ENCODE measurements around the gene GEN1. TPM values are rescaled to one million over a fixed set of nuclear protein-coding genes. Genes with fewer than 3 reads are reported as not detected.

The GEN1 gene
- total RNA-seq, 1 experiment from 2014 or later: 251 TPM

GRCh38 chr2:17827316-17827715 lies 73.4 kb downstream of the GEN1 start:
- no peak for DNase-seq

GRCh38 chr2:17827785-17828184 lies 73.8 kb downstream of the GEN1 start:
- no peaks in the 10 kb centered on the region for H3K9me2 ChIP-seq (replicated peaks; ENCODE audit: insufficient read depth, low read length)
- no peak overlapping the region for H3K4me2 ChIP-seq (ENCODE audit: low read depth, low read length, poor library complexity, severe bottlenecking)
- DNase-seq: no peak
- H4K20me1 ChIP-seq (ENCODE audit: insufficient read depth, low read depth, low read length): no peaks in the 10 kb centered on the region
- H2AFZ ChIP-seq (ENCODE audit: low read length): no peak overlapping the region
- H3K36me3 ChIP-seq (ENCODE audit: insufficient read depth, low read length): no peaks in the 10 kb centered on the region; the same call in 1 of the 2 replicates
- no peaks in the 10 kb centered on the region for H3K27me3 ChIP-seq (ENCODE audit: low read length)
- H3K9me3 ChIP-seq (ENCODE audit: low read length): no peaks in the 10 kb centered on the region
- H3K27ac ChIP-seq (ENCODE audit: low read length): peak overlapping the region; percentile 71; the same call in 1 of the 2 replicates
- H3K9ac ChIP-seq (ENCODE audit: low read length): no peak overlapping the region
- no peak overlapping the region for H3K4me3 ChIP-seq (ENCODE audit: low read length)
- peaks cover 75% of the 10 kb centered on the region for H3K4me1 ChIP-seq (ENCODE audit: low read length)
- H3K79me2 ChIP-seq (ENCODE audit: low read length): no peaks in the 10 kb centered on the region

More at GRCh38 chr2:17827316-17827715, 73.4 kb downstream of the GEN1 start:
- Histone ChIP-seq H3K9me2 (replicated peaks; ENCODE audit: insufficient read depth, low read length) (no peaks in the 10 kb centered on the region), H3K4me2 (ENCODE audit: low read depth, low read length, poor library complexity, severe bottlenecking) (no peak overlapping the region), H2AFZ (ENCODE audit: low read length) (no peak overlapping the region), H4K20me1 (ENCODE audit: insufficient read depth, low read depth, low read length) (no peaks in the 10 kb centered on the region), H3K27me3 (ENCODE audit: low read length) (no peaks in the 10 kb centered on the region), H3K36me3 (ENCODE audit: insufficient read depth, low read length) (no peaks in the 10 kb centered on the region; the same call in 1 of the 2 replicates), H3K79me2 (ENCODE audit: low read length) (no peaks in the 10 kb centered on the region), H3K4me1 (ENCODE audit: low read length) (peaks cover 75% of the 10 kb centered on the region), H3K27ac (ENCODE audit: low read length) (peak overlapping the region; percentile 71), H3K4me3 (ENCODE audit: low read length) (no peak overlapping the region), H3K9me3 (ENCODE audit: low read length) (no peaks in the 10 kb centered on the region), H3K9ac (ENCODE audit: low read length) (no peak overlapping the region)

GRCh38 chr2:17830053-17831034 lies 76.4 kb downstream of the GEN1 start:
- peak; percentile 87 for DNase-seq
- H3K27ac ChIP-seq (ENCODE audit: low read length): no peak overlapping the region
- no peaks in the 10 kb centered on the region; the same call in 1 of the 2 replicates for H3K36me3 ChIP-seq (ENCODE audit: insufficient read depth, low read length)
- H3K9me3 ChIP-seq (ENCODE audit: low read length): no peaks in the 10 kb centered on the region
- H3K9ac ChIP-seq (ENCODE audit: low read length): peak overlapping the region; percentile 52
- H3K4me3 ChIP-seq (ENCODE audit: low read length): peak overlapping the region; percentile 59
- no peaks in the 10 kb centered on the region for H4K20me1 ChIP-seq (ENCODE audit: insufficient read depth, low read depth, low read length)
- H3K9me2 ChIP-seq (replicated peaks; ENCODE audit: insufficient read depth, low read length): no peaks in the 10 kb centered on the region
- H3K27me3 ChIP-seq (ENCODE audit: low read length): no peaks in the 10 kb centered on the region
- H2AFZ ChIP-seq (ENCODE audit: low read length): peak overlapping the region; percentile 75
- peaks cover 64% of the 10 kb centered on the region for H3K4me1 ChIP-seq (ENCODE audit: low read length)
- H3K79me2 ChIP-seq (ENCODE audit: low read length): no peaks in the 10 kb centered on the region
- peak overlapping the region; percentile 69 for H3K4me2 ChIP-seq (ENCODE audit: low read depth, low read length, poor library complexity, severe bottlenecking)

- H3K9me3 ChIP-seq (ENCODE audit: low read length): no peaks in the 10 kb centered on the region
- no peaks in the 10 kb centered on the region for H4K20me1 ChIP-seq (ENCODE audit: insufficient read depth, low read depth, low read length)
- no peak overlapping the region for H3K27ac ChIP-seq (ENCODE audit: low read length)
- H3K9me2 ChIP-seq (replicated peaks; ENCODE audit: insufficient read depth, low read length): no peaks in the 10 kb centered on the region
- H2AFZ ChIP-seq (ENCODE audit: low read length): no peak overlapping the region
- H3K4me3 ChIP-seq (ENCODE audit: low read length): no peak overlapping the region
- H3K79me2 ChIP-seq (ENCODE audit: low read length): no peaks in the 10 kb centered on the region
- no peaks in the 10 kb centered on the region for H3K36me3 ChIP-seq (ENCODE audit: insufficient read depth, low read length)
- DNase-seq: no peak
- no peaks in the 10 kb centered on the region for H3K27me3 ChIP-seq (ENCODE audit: low read length)
- peaks cover 34% of the 10 kb centered on the region for H3K4me1 ChIP-seq (ENCODE audit: low read length)
- no peak overlapping the region for H3K9ac ChIP-seq (ENCODE audit: low read length)
- no peak overlapping the region for H3K4me2 ChIP-seq (ENCODE audit: low read depth, low read length, poor library complexity, severe bottlenecking)
Observed at GRCh38 chr2:17835516-17835915, 81.6 kb downstream of the GEN1 start.

Other genes starting within 250 kb of the GEN1 start
- not detected in 2 replicates for gene RAD51AP2, start 235.7 kb upstream of the GEN1 start, total RNA-seq (2014; rRNA removed; shearing (Covaris generic); ENCODE audit: low replicate concordance)
- gene VSNL1, start 213.4 kb upstream of the GEN1 start, total RNA-seq (2014; rRNA removed; shearing (Covaris generic); ENCODE audit: low replicate concordance): not detected in 2 replicates
- gene SMC6, start 328 bp upstream of the GEN1 start, total RNA-seq (2014; rRNA removed; shearing (Covaris generic); ENCODE audit: low replicate concordance): 28.1 and 44.2 TPM in 2 replicates
- gene MSGN1, start 62.3 kb downstream of the GEN1 start, total RNA-seq (2014; rRNA removed; shearing (Covaris generic); ENCODE audit: low replicate concordance): not detected in 2 replicates
- gene KCNS3, start 124.5 kb downstream of the GEN1 start, total RNA-seq (2014; rRNA removed; shearing (Covaris generic); ENCODE audit: low replicate concordance): 1.5 and 2.5 TPM in 2 replicates